Measurements from ENCODE around the gene GRSF1.

- TF ChIP-seq POLR2A (IDR thresholded peaks at IDR 0.05) (no peak), CTCF (IDR thresholded peaks at IDR 0.05 in 8 of 11, conservative IDR thresholded peaks at IDR 0.05 in 3 of 11) (no peak), POLR2AphosphoS5 (IDR thresholded peaks at IDR 0.05) (no peak)
Observed at GRCh38 chr4:70844180-70844579, 4.5 kb upstream of the GRSF1 start.

Data from spleen (tissue), 7 donors.